ENCODE results near the gene DOK6. TPM values are rescaled to one million over a fixed set of nuclear protein-coding genes. Genes with fewer than 3 reads are reported as not detected.

Gene DOK6
- total RNA-seq, 1 experiment from 2014 or later = not detected

DNA sequence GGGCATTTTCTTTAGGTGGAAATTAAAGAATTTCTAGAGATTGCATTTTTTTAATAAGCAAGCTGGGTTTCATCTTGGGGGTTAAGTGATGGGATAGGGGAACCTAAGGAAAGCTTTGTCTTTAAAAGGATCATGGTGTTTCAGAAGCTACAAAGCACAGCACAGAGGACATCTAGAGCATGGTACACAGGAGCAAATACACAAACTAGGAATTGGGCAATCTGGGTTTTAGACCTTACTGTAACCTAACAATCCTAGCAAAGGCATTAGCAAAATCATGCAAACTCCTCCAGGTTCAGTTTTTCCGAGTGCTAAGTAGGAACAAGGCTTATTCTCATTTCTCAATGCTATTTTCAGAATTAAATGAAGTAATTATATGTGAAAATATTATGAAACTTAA, 412.9 kb downstream of the DOK6 start:
- no TSS peak for BruUV-seq (replicated peaks)
- peaks cover 2% of the 10 kb centered on the region for H3K9me3 Mint-ChIP-seq (ENCODE audit: low read depth, unreplicated experiment)

DNA sequence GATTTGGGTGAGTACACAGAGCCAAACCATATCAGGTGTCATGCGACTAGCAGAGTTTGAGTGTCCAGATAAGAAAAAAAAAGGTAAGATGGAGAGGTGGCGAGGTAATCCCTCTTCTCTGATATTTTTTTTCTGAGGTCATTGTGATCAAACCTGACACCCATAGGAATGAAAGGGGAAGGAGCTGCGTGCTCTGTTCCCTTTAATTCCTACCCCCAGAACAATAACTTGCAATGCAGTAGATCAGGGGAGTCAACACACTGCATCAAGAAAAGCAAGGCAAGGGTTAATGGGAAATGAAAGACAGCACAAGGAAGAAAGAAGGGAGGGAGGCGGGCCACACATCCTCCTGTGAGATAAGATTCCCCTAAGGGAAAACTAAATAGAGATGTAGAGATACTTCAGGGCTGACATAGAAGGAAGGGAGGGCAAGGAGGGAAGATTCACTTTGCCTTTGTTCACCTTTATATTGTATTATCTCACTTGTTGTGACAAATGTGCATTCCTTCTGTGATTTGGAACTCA, 414.2 kb downstream of the DOK6 start:
- DNase-seq = no peak
- Mint-ChIP-seq H3K36me3 (ENCODE audit: insufficient read depth, unreplicated experiment) (no peaks in the 10 kb centered on the region), H3K4me1 (ENCODE audit: low read depth, unreplicated experiment) (no peaks in the 10 kb centered on the region), H3K9me3 (ENCODE audit: low read depth, unreplicated experiment) (peaks cover 2% of the 10 kb centered on the region), H3K4me3 (ENCODE audit: low read depth, unreplicated experiment) (no peak overlapping the region), H3K27me3 (ENCODE audit: unreplicated experiment) (no peaks in the 10 kb centered on the region), H3K27ac (ENCODE audit: unreplicated experiment) (no peak overlapping the region)
- no TSS peak for BruUV-seq (replicated peaks)
- CTCF ChIA-PET = no interaction called here
- TF ChIP-seq, protein P1, sequence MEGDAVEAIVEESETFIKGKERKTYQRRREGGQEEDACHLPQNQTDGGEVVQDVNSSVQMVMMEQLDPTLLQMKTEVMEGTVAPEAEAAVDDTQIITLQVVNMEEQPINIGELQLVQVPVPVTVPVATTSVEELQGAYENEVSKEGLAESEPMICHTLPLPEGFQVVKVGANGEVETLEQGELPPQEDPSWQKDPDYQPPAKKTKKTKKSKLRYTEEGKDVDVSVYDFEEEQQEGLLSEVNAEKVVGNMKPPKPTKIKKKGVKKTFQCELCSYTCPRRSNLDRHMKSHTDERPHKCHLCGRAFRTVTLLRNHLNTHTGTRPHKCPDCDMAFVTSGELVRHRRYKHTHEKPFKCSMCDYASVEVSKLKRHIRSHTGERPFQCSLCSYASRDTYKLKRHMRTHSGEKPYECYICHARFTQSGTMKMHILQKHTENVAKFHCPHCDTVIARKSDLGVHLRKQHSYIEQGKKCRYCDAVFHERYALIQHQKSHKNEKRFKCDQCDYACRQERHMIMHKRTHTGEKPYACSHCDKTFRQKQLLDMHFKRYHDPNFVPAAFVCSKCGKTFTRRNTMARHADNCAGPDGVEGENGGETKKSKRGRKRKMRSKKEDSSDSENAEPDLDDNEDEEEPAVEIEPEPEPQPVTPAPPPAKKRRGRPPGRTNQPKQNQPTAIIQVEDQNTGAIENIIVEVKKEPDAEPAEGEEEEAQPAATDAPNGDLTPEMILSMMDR (IDR thresholded peaks at IDR 0.05; ENCODE audit: unreplicated experiment) = no peak
- intact Hi-C loops (cut with micrococcal nuclease; ENCODE audit: unreplicated experiment) = no loop called here

More for the DNA sequence above, 412.9 kb downstream of the DOK6 start:
- Mint-ChIP-seq H3K4me1 (ENCODE audit: low read depth, unreplicated experiment) (no peaks in the 10 kb centered on the region), H3K36me3 (ENCODE audit: insufficient read depth, unreplicated experiment) (no peaks in the 10 kb centered on the region), H3K27me3 (ENCODE audit: unreplicated experiment) (no peaks in the 10 kb centered on the region), H3K27ac (ENCODE audit: unreplicated experiment) (no peak overlapping the region), H3K4me3 (ENCODE audit: low read depth, unreplicated experiment) (no peak overlapping the region)
- intact Hi-C loops (cut with micrococcal nuclease; ENCODE audit: unreplicated experiment) = no loop called here
- no peak for DNase-seq
- TF ChIP-seq, protein P1 (IDR thresholded peaks at IDR 0.05; ENCODE audit: unreplicated experiment) = no peak
- CTCF ChIA-PET = no interaction called here

DNA sequence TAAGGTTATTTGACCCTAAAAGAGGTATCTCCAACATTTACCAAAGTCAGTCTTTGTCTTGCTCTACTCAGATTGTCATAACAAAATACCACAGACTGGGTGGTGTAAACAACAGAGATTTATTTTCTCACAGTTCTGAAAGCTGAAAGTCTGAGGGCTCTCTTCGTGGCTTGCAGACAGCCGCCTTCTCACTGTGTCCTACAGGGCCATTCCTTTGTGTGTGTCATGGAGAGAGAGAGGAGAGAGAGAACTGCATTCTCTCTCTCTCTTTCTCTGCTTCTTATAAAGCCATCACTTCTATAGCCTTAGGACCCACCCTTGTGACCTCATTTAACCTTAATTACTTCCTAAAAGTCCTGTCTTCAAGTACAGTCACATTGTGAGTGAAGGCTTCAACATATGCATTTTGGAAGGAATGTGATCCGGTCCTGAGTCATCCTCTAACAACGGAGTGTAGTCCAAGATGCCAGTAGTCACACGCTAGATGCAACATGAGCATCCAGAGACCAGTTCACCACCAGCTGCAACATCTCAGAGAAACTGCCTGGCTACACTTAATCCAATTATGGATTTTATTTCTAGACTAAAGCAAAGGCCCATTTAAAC, 416.8 kb downstream of the DOK6 start:
- BruUV-seq (replicated peaks) = no TSS peak
- no peaks in the 10 kb centered on the region for H3K27me3 Mint-ChIP-seq (ENCODE audit: unreplicated experiment)
- no peaks in the 10 kb centered on the region for H3K36me3 Mint-ChIP-seq (ENCODE audit: insufficient read depth, unreplicated experiment)
- H3K4me1 Mint-ChIP-seq (ENCODE audit: low read depth, unreplicated experiment) = no peaks in the 10 kb centered on the region
- TF ChIP-seq, protein P1 (IDR thresholded peaks at IDR 0.05; ENCODE audit: unreplicated experiment) = no peak
- intact Hi-C loops (cut with micrococcal nuclease; ENCODE audit: unreplicated experiment) = no loop called here
- H3K4me3 Mint-ChIP-seq (ENCODE audit: low read depth, unreplicated experiment) = no peak overlapping the region
- peaks cover 2% of the 10 kb centered on the region for H3K9me3 Mint-ChIP-seq (ENCODE audit: low read depth, unreplicated experiment)
- DNase-seq = no peak
- H3K27ac Mint-ChIP-seq (ENCODE audit: unreplicated experiment) = no peak overlapping the region
- CTCF ChIA-PET = no interaction called here

DNA sequence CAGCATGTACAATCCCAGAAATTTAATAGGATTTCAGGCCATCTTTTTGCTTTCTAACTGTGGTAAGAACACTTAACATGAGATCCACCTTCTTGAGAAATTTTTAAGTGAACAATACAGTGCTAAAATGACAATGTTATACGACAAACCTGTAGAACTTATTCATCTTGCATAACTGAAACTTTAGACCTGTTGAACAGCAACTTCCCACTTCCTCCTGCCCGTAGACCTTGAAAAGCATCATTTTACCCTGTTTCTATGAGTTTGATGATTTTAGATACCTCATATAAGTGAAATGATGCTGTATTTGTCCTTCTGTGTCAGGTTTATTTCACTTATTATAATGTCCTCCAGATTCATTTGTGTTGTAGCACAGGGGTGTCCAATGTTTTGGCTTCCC, 418.8 kb downstream of the DOK6 start:
- no peak overlapping the region for H3K4me3 Mint-ChIP-seq (ENCODE audit: low read depth, unreplicated experiment)
- TF ChIP-seq, protein P1 (IDR thresholded peaks at IDR 0.05; ENCODE audit: unreplicated experiment) = no peak
- no peaks in the 10 kb centered on the region for H3K27me3 Mint-ChIP-seq (ENCODE audit: unreplicated experiment)
- intact Hi-C loops (cut with micrococcal nuclease; ENCODE audit: unreplicated experiment) = no loop called here
- H3K4me1 Mint-ChIP-seq (ENCODE audit: low read depth, unreplicated experiment) = no peaks in the 10 kb centered on the region
- DNase-seq = no peak
- no TSS peak for BruUV-seq (replicated peaks)
- no peak overlapping the region for H3K27ac Mint-ChIP-seq (ENCODE audit: unreplicated experiment)
- CTCF ChIA-PET = no interaction called here
- no peaks in the 10 kb centered on the region for H3K36me3 Mint-ChIP-seq (ENCODE audit: insufficient read depth, unreplicated experiment)
- H3K9me3 Mint-ChIP-seq (ENCODE audit: low read depth, unreplicated experiment) = no peaks in the 10 kb centered on the region

Data from Calu3 (cell line).